ENCODE data around the gene CHST5.
"Not testable (repeated sequence)": the region's sequence is repeated elsewhere in the genome, so short reads cannot be mapped to it uniquely, and the experiment has no call there.

Gene CHST5

DNA sequence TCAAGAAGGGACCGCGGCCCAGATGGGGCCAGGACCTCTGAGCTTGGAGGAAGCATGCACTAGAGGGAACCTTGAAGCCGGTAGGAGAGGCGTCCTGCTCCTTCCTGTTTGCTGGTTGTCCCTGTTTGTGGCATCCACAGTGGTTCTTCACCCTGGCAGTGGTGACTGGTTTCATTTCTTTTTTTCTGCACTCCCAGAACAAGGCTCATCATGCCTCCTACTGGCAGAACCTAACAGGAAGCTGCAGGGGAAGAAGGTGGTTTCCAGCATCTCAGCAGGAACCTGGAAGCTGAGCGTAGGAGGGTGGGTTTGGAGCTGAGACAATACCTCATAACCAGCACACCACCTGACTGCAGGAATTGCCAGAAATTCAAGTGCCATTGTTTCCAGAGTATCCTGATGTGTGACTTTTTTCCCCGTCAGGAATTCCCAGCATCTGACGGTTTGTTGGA lies 14.3 kb upstream of the CHST5 start:
- no peak for DNase-seq (ENCODE audit: low read depth in 2 of 2)

DNA sequence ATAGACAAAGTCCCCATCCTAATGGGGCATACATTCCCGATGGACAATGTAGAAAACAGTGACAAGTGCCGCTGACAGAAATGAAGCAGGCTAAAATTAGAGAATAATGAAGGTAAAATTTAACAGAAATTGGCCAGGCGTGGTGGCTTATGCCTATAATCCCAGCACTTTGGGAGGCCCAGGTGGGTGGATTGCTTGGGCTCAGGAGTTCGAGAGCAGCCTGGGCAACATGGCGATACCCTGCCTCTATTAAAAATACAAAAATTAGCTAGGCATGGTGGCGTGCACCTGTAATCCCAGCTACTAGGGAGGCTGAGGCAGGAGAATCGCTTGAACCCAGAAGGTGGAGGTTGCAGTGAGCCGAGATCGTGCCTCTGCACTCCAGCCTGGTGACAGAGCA lies 12.5 kb upstream of the CHST5 start:
- DNase-seq (ENCODE audit: low read depth in 2 of 2), result not testable (repeated sequence)

GRCh38 chr16:75546293-75546692 lies 10.4 kb upstream of the CHST5 start:
- no peak for DNase-seq (ENCODE audit: low read depth in 2 of 2)

- not testable (repeated sequence) for DNase-seq (ENCODE audit: low read depth in 2 of 2)
Measured at GRCh38 chr16:75545879-75546278, 10.0 kb upstream of the CHST5 start.

- not testable (repeated sequence) for DNase-seq (ENCODE audit: low read depth in 2 of 2)
Measured at GRCh38 chr16:75542462-75542861, 6.6 kb upstream of the CHST5 start.

DNA sequence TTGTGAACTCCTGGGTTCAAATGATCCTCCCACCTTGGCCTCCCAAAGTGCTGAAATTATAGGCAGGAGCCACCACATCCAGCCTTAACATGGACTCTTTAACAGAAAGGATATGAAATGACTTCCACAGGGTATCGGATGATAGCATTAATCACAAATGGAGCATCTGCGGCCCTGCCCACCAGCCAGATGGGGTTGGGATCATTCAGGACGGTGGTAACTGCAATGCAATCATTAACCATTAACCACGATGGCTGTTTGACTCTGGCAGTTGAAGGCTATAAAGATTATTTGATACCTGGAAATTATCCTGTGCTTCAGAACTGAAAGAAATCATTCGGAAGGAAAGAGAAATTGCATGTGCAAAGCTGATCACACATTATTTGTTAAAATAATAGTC lies 5.3 kb upstream of the CHST5 start:
- DNase-seq (ENCODE audit: low read depth in 2 of 2), result no peak

- DNase-seq (ENCODE audit: low read depth in 2 of 2), result not testable (repeated sequence)
Measured at GRCh38 chr16:75538882-75539565, 3.1 kb upstream of the CHST5 start.

- DNase-seq (ENCODE audit: low read depth in 2 of 2), result no peak
Measured at GRCh38 chr16:75537776-75538175, 1.9 kb upstream of the CHST5 start.

DNA sequence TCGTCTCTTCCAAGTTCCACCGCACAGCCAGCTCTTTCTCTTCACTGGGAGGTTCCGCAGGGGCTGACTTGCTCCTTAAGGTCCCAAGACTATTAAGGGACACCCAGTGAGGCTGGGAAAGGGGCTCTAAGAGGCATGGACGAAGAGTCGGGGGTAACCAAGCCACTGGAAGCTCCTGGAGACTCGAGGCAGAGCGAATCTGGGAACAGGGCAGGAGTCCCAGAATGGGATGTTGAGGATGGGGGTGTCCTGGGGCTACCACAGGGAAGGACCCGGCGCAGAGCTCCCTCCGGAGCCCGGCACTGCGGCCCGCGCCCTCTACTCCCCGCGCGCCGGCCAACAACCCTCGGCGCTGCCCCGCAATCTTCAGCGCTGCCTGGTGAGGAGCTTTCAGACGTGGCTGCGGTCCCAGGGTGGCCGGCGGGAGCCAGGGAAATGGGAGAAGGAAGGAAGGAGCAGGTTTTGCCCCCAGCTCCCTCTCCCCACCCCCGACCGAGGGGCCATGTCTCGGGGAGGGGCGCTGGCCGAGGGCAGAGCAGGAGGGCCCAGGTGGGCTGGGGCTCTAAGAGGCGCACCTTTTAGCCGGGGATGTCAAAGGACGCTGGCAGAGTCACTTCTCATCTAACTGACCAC lies 581 bp downstream of the CHST5 start:
- no peak for DNase-seq (ENCODE audit: low read depth in 2 of 2)

DNA sequence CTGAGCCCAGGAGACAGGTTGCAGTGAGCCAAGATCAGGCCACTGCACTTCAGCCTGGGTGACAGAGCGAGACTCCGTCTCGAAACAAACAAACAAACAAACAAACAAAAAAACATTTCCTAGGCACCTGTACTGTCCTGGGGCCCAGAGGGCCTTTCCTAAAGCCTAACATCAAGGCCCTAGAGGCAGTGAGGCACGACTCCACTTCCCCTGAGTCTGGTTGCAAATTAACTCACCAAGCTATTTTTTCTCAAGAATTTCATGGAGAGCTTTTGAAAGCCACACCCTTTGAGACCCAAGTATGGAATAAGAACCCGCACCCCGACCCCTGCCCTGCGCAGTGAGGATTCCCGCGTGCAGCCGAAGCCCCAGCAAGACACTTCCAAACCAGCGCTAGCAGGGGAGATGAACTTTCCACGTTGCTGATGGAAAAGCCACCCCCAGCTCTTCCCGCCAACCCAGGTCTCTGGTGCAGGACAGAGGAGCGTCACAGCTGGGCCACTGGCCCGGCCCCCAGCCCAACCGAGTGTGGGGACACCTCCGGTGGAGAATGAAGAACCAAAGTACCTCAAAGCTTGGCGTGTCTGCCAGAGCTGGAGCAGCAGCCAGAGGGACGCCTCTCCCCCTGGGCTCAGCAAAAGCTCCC lies 1.2 kb downstream of the CHST5 start:
- no peak for DNase-seq (ENCODE audit: low read depth in 2 of 2)

DNA sequence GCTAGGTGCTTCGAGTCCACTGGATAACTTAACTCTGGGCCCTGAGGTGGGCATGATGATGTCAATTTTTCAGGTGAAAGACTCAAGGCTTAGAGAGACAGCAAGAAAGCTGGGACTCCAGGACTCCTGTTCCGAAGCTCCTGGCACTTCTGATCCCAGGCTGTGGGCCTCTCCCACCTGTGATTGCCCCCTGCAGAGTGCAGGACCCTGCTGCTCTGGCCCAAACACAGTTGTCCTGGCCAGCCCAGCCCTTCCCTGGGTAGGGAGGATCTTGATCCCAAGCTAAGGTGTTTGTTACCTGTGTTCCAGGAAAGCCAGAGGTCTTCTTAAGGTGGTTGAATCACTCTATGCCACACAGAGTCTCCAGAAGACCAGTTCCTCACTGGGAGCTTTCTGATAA lies 3.1 kb downstream of the CHST5 start:
- DNase-seq (ENCODE audit: low read depth in 2 of 2), result no peak

DNA sequence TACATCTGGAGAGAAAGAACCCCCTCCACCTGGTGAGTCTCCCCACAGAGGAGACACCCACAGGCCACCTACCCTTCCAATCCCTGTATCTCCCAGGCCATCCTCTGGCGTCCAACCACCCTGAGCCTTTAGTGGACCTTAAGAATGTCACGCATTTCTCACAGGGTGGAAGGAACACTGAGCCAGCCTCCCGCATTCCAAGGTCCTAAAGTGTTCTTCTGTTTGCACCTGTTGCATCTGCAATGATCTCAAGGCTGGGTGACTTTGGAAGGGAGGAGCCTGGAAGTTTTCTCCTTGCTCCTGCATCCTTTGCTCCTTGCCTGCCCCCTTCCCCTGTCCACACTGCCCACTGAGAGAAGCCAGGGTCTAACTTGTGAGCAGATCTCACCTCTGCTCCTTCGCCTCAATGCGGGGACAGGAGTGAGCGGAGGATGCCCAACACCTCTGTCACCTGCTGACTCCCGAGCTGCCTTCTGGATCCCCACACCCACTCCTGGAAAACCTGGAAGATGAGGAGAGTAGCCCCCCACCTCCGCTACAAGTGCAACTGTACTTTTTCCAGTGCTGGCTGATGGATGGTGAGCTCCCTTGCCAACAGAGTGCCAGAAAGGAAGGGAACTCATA lies 3.7 kb downstream of the CHST5 start:
- DNase-seq (ENCODE audit: low read depth in 2 of 2), result no peak

- DNase-seq (ENCODE audit: low read depth in 2 of 2), result no peak
Measured at GRCh38 chr16:75529959-75530358, 5.9 kb downstream of the CHST5 start.

DNA sequence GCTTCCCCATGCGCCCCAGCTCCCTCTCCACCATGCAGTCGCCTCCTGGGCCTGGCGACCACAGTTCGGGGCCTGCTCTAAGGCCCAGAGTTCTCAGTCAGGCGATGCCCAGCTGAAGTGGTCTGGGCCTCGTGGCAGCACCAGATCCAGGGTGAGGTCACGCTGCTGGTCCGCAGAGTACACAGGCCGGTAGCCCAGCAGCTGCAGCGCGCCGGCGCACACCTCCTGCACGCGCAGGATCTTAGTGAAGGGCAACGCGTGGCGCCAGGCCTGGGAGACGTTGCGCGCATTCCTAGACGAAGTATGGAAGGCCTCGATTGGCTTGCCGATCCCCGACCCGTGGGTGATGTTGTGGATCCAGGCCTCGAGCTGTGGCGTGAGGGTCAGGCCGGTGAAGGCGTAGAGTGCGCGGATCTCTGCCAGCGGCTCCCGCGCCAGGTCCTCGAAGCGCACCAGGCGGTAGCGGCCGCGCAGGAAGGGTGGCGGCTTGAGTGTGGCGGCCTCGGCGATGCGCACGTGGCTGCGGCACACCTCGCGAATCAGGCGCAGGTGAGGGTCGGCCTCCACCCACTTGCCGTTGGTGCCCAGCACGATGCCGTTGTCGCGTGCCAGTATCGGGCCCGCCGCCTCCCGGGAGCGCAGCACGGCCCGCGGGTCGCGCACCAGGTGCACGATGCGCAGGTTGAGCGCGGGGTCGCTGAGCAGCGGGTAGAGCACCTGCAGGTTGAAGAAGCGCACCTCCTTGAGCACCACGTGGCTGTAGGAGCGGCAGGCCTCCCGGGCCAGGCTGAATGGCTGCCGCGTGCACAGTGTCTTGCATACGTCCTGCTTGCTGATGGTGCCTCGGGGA lies 6.6 kb downstream of the CHST5 start:
- no peak for DNase-seq (ENCODE audit: low read depth in 2 of 2)

- DNase-seq (ENCODE audit: low read depth in 2 of 2), result no peak
Measured at GRCh38 chr16:75527825-75528299, 8.0 kb downstream of the CHST5 start.

DNA sequence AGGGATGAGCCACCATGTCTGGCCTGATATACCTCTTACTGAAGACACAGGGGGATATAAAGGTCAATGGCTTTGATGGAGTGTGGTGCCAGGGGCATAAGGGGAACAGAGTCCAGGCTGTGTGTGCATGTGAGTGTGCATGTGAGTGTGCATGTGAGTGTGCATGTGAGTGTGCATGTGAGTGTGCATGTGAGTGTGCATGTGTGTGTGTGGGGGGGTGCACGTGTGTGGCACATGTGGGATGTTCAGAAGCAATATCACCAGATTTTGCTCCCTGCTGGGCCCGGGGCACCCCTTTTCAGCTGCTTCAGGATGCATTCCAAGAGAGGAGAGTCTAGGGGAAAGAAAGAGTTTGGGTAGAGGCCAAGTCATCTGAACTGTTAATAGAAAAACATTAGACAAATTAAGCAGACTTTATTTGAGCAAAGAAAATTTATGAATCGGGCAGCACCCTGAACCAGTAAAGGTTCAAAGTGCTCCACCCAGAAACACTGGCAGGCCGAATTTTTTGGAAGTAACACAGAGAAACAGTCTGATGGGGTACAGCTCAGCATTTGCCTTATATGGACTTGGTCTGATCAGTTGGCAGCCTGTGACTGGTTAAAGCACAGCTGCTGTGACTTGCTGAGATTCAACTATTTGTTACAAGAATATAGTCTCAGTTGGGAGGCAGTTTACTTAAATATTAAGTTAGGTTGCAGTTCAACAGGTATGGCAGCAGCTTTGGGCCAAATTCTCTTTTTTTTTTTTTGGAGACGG lies 9.7 kb downstream of the CHST5 start:
- DNase-seq (ENCODE audit: low read depth in 2 of 2), result no peak

DNA sequence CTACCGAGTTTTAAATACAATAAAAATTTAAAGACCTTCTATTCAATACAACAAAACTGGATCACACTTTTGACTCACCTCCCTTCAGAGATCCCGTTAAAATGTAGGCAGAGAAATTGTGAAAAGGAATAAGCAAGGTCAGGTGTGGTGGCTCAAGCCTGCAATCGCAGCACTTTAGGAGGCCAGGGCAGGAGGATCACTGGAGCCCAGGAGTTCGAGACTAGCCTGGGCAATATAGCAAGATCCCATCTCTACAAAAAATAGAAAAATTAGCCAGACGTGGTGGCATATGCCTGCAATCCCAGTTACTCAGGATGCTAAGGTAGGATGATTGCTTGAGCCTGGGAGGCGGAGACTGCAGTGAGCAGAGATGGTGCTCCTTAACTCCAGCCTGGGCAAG lies 16.7 kb downstream of the CHST5 start:
- DNase-seq (ENCODE audit: low read depth in 2 of 2), result no peak

- not testable (repeated sequence) for DNase-seq (ENCODE audit: low read depth in 2 of 2)
Measured at GRCh38 chr16:75516189-75516966, 19.5 kb downstream of the CHST5 start.

DNA sequence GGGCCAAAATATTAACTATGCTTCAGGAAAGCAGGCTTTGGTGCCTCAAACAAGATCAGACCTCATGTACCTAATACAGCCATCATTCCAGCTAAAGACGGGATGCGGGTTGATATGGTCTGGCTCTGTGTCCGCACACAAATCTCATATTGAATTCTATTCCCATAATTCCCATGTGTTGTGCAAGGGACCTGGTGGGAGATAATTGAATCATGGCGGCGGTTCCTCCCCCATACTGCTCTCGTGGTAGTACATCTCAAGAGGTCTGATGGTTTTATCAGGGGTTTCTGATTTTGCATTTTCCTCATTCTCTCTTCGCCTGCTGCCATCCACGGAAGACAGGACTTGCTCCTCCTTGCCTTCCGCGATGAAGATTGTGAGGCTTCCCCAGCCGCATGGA lies 21.6 kb downstream of the CHST5 start:
- DNase-seq (ENCODE audit: low read depth in 2 of 2), result no peak

DNA sequence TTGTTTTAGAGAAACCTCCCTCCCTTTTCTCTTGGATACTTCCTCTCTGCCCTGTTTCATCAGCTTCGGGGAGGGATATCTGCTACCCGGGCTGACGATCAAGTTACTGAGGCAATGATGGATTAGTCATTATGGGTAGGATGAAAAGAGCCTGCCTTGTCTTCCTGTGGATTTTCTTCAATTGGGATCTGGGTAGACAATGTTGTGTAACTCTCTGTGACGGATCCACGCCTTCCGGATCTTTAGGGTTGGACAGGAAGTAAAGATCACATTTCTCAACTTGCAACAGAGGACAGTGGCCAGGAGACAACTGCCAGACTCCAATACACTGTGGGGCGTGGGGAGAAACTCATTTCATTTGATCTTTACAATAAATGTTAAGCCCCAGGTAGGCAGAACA lies 29.3 kb downstream of the CHST5 start:
- DNase-seq (ENCODE audit: low read depth in 2 of 2), result no peak

Measured in activated CD8-positive, alpha-beta memory T cell treated with anti-CD3 and anti-CD28 coated beads for 4 hours (primary cell).